Activated naive CD4-positive, alpha-beta T cell treated with anti-CD3 and anti-CD28 coated beads, Interleukin-2, amount 10 ng/mL, durations not matched to agents 7 days and 5 days (primary cell): ENCODE data around the gene PCDHGA5.
"Not testable (repeated sequence)": the region's sequence is repeated elsewhere in the genome, so short reads cannot be mapped to it uniquely, and the experiment has no call there.

Experiments
- CTCF ChIA-PET: fragments of 350-600 bp; sonication (Branson Sonifier 250); formaldehyde crosslinking; loops from one replicate; lab custom pipeline; 2021; ENCODE audit warnings: antibody characterized with exemption; lab: Charles Lee
- DNase-seq: peaks from one replicate; pipeline ENCODE4 v3.0.0-alpha.2; 2020
- H3K27ac Mint-ChIP-seq: one replicate; pipeline ENCODE4 v1.8.0; 2021; ENCODE audit warnings: mild to moderate bottlenecking, moderate library complexity, mixed read lengths
- H3K27me3 Mint-ChIP-seq: one replicate; pipeline ENCODE4 v1.8.0; 2021; ENCODE audit warnings: mild to moderate bottlenecking, mixed read lengths
- H3K36me3 Mint-ChIP-seq: one replicate; pipeline ENCODE4 v1.8.0; 2021; ENCODE audit warnings: mixed read lengths
- H3K4me1 Mint-ChIP-seq: one replicate; pipeline ENCODE4 v1.8.0; 2021; ENCODE audit warnings: mixed read lengths
- H3K4me3 Mint-ChIP-seq: one replicate; pipeline ENCODE4 v1.8.0; 2021; ENCODE audit warnings: mild to moderate bottlenecking, moderate library complexity, mixed read lengths
- H3K9me3 Mint-ChIP-seq: one replicate; pipeline ENCODE4 v1.8.0; 2021; ENCODE audit warnings: mixed read lengths

PCDHGA5 gene

GRCh38 chr5:141363952-141364660 is at the start of gene PCDHGA5:
Gene PCDHGA5, plus strand, starts transcription at chr5:141364162. Its CDS starts 169 bp downstream, at chr5:141364331.
- CTCF ChIA-PET, result interaction anchor here (0.7 to 1.5 kb wide), 4 partner anchors 16 to 57 kb away, joined by 3 to 4 read pairs (median 3); partner anchors contain the start of genes PCDHGA1 and PCDHGA11
- H3K27me3 Mint-ChIP-seq, result peaks cover 67% of the 10 kb centered on the region
- peak within 1 kb of the TSS; percentile 24 for H3K27ac Mint-ChIP-seq
- no peak for DNase-seq
- H3K9me3 Mint-ChIP-seq, result peaks cover 38% of the 10 kb centered on the region
- H3K36me3 Mint-ChIP-seq, result peaks cover 12% of the 10 kb centered on the region
- H3K4me3 Mint-ChIP-seq, result no peak within 1 kb of the TSS
- no peaks in the 10 kb centered on the region for H3K4me1 Mint-ChIP-seq

- H3K27ac Mint-ChIP-seq, H3K4me3 Mint-ChIP-seq, CTCF ChIA-PET, H3K27me3 Mint-ChIP-seq, DNase-seq: not testable (repeated sequence)
- Mint-ChIP-seq H3K9me3 (peaks cover 65% of the 10 kb centered on the region), H3K4me1 (peaks cover 24% of the 10 kb centered on the region), H3K36me3 (peaks cover 75% of the 10 kb centered on the region)
Measured at GRCh38 chr5:141316963-141317362, 47.0 kb upstream of the PCDHGA5 start.

GRCh38 chr5:141319202-141319601 is 44.8 kb upstream of the PCDHGA5 start:
- peaks cover 64% of the 10 kb centered on the region for H3K36me3 Mint-ChIP-seq
- H3K9me3 Mint-ChIP-seq, result peaks cover 55% of the 10 kb centered on the region
- DNase-seq, result no peak
- H3K4me3 Mint-ChIP-seq, result peak overlapping the region; percentile 87
- H3K4me1 Mint-ChIP-seq, result peaks cover 24% of the 10 kb centered on the region
- H3K27me3 Mint-ChIP-seq, result peaks cover 7% of the 10 kb centered on the region
- CTCF ChIA-PET, result interaction anchor here (0.6 to 2.1 kb wide), 5 partner anchors 11 to 1305 kb away, joined by 3 to 23 read pairs (median 3); partner anchors contain the start of genes PCDHGA1 and PCDHGA3
- no peak overlapping the region for H3K27ac Mint-ChIP-seq

- Mint-ChIP-seq H3K27me3 (peaks cover 7% of the 10 kb centered on the region), H3K36me3 (peaks cover 63% of the 10 kb centered on the region), H3K4me1 (peaks cover 24% of the 10 kb centered on the region), H3K9me3 (peaks cover 53% of the 10 kb centered on the region), H3K27ac (peak overlapping the region; percentile 98), H3K4me3 (peak overlapping the region; percentile 87)
- CTCF ChIA-PET, result interaction anchor here (0.6 to 2.1 kb wide), 13 partner anchors 10 to 1304 kb away, joined by 3 to 23 read pairs (median 4); partner anchors contain the start of genes PCDHGA1, PCDHGA10, PCDHGA2 and PCDHGA3
- DNase-seq, result no peak
Measured at GRCh38 chr5:141319699-141320098, 44.3 kb upstream of the PCDHGA5 start.

- H3K4me3 Mint-ChIP-seq, result peak within 1 kb of the TSS; percentile 87
- peaks cover 24% of the 10 kb centered on the region for H3K4me1 Mint-ChIP-seq
- CTCF ChIA-PET, result interaction anchor here (0.6 to 2.1 kb wide), 14 partner anchors 10 to 765 kb away, joined by 3 to 23 read pairs (median 4); partner anchors contain the start of genes PCDHGA1, PCDHGA10, PCDHGA2 and PCDHGA3
- peaks cover 7% of the 10 kb centered on the region for H3K27me3 Mint-ChIP-seq
- H3K36me3 Mint-ChIP-seq, result peaks cover 55% of the 10 kb centered on the region
- DNase-seq, result peak; percentile 94
- peak within 1 kb of the TSS; percentile 98 for H3K27ac Mint-ChIP-seq
- H3K9me3 Mint-ChIP-seq, result peaks cover 46% of the 10 kb centered on the region
Measured at GRCh38 chr5:141320225-141321169, 43.5 kb upstream of the PCDHGA5 start, which contains the start of gene TAF7. Gene TAF7, minus strand, starts transcription at chr5:141320784. Its CDS starts 740 bp downstream, at chr5:141320044.

GRCh38 chr5:141322261-141322660 is 41.7 kb upstream of the PCDHGA5 start:
- Mint-ChIP-seq H3K9me3 (peaks cover 43% of the 10 kb centered on the region), H3K4me3 (peak overlapping the region; percentile 36), H3K4me1 (peaks cover 33% of the 10 kb centered on the region), H3K36me3 (peaks cover 44% of the 10 kb centered on the region), H3K27ac (peak overlapping the region; percentile 58), H3K27me3 (peaks cover 19% of the 10 kb centered on the region)
- CTCF ChIA-PET, result no interaction called here
- DNase-seq, result no peak

- Mint-ChIP-seq H3K4me1 (peaks cover 11% of the 10 kb centered on the region), H3K27me3 (peaks cover 27% of the 10 kb centered on the region), H3K4me3 (peak overlapping the region; percentile 75), H3K27ac (peak overlapping the region; percentile 53), H3K9me3 (peaks cover 23% of the 10 kb centered on the region), H3K36me3 (peaks cover 15% of the 10 kb centered on the region)
- peak; percentile 79 for DNase-seq
- CTCF ChIA-PET, result interaction anchor here (0.6 to 1.5 kb wide), 2 partner anchors 28 to 890 kb away, joined by 3 to 6 read pairs; no protein-coding TSS in a partner anchor
Measured at GRCh38 chr5:141326088-141326854, 37.7 kb upstream of the PCDHGA5 start.

- Mint-ChIP-seq H3K4me3 (no peak overlapping the region), H3K27ac (no peak overlapping the region), H3K27me3 (peaks cover 39% of the 10 kb centered on the region), H3K9me3 (peaks cover 21% of the 10 kb centered on the region), H3K4me1 (peaks cover 9% of the 10 kb centered on the region), H3K36me3 (peaks cover 6% of the 10 kb centered on the region)
- CTCF ChIA-PET, result interaction anchor here (0.7 to 3.7 kb wide), 6 partner anchors 8 to 236 kb away, joined by 3 to 23 read pairs (median 4); partner anchors contain the start of gene TAF7
- DNase-seq, result no peak
Measured at GRCh38 chr5:141328231-141328630, 35.7 kb upstream of the PCDHGA5 start.

GRCh38 chr5:141330299-141331080 is 33.5 kb upstream of the PCDHGA5 start, which contains the start of gene PCDHGA1:
Gene PCDHGA1, plus strand, starts transcription at chr5:141330514.
- peaks cover 9% of the 10 kb centered on the region for H3K4me1 Mint-ChIP-seq
- H3K27me3 Mint-ChIP-seq, result peaks cover 39% of the 10 kb centered on the region
- no peak within 1 kb of the TSS for H3K27ac Mint-ChIP-seq
- H3K4me3 Mint-ChIP-seq, result no peak within 1 kb of the TSS
- peak; percentile 53 for DNase-seq
- H3K9me3 Mint-ChIP-seq, result peaks cover 25% of the 10 kb centered on the region
- peaks cover 4% of the 10 kb centered on the region for H3K36me3 Mint-ChIP-seq
- CTCF ChIA-PET, result interaction anchor here (0.7 to 3.7 kb wide), 10 partner anchors 10 to 273 kb away, joined by 3 to 23 read pairs (median 4); partner anchors contain the start of genes PCDHGA12, PCDHGA3, PCDHGA5 and PCDHGB1

GRCh38 chr5:141332571-141332970 is 31.4 kb upstream of the PCDHGA5 start:
- H3K4me1 Mint-ChIP-seq, H3K27ac Mint-ChIP-seq, H3K36me3 Mint-ChIP-seq, DNase-seq, H3K4me3 Mint-ChIP-seq: not testable (repeated sequence)
- CTCF ChIA-PET, result interaction anchor here (1.4 to 3.3 kb wide), 2 partner anchors 12 to 14 kb away, joined by 4 to 12 read pairs; partner anchors contain the start of gene TAF7
- peaks cover 22% of the 10 kb centered on the region for H3K9me3 Mint-ChIP-seq
- peaks cover 27% of the 10 kb centered on the region for H3K27me3 Mint-ChIP-seq

- Mint-ChIP-seq H3K27me3 (peaks cover 21% of the 10 kb centered on the region), H3K9me3 (peaks cover 25% of the 10 kb centered on the region), H3K4me1 (peaks cover 2% of the 10 kb centered on the region), H3K27ac (no peak within 1 kb of the TSS), H3K36me3 (no peaks in the 10 kb centered on the region), H3K4me3 (no peak within 1 kb of the TSS)
- DNase-seq, result no peak
- CTCF ChIA-PET, result interaction anchor here (0.6 to 1.6 kb wide), 6 partner anchors 11 to 229 kb away, joined by 3 to 6 read pairs (median 3); partner anchors contain the start of genes PCDHGB1 and TAF7
Measured at GRCh38 chr5:141338538-141339306, 25.2 kb upstream of the PCDHGA5 start, which contains the start of gene PCDHGA2. Gene PCDHGA2, plus strand, starts transcription at chr5:141338760.
